HG03103 (cell line): Measurements from ENCODE around the gene USP48.
"Not testable (repeated sequence)": the region's sequence is repeated elsewhere in the genome, so short reads cannot be mapped to it uniquely, and the experiment has no call there.

Source experiments
- ATAC-seq: cut with Tn5 transposase; IDR thresholded peaks from one replicate; pipeline ENCODE4 v1.9.1; 2021; ENCODE audit warnings: low read depth; ENCODE audit not compliant: unreplicated experiment

The USP48 gene

DNA sequence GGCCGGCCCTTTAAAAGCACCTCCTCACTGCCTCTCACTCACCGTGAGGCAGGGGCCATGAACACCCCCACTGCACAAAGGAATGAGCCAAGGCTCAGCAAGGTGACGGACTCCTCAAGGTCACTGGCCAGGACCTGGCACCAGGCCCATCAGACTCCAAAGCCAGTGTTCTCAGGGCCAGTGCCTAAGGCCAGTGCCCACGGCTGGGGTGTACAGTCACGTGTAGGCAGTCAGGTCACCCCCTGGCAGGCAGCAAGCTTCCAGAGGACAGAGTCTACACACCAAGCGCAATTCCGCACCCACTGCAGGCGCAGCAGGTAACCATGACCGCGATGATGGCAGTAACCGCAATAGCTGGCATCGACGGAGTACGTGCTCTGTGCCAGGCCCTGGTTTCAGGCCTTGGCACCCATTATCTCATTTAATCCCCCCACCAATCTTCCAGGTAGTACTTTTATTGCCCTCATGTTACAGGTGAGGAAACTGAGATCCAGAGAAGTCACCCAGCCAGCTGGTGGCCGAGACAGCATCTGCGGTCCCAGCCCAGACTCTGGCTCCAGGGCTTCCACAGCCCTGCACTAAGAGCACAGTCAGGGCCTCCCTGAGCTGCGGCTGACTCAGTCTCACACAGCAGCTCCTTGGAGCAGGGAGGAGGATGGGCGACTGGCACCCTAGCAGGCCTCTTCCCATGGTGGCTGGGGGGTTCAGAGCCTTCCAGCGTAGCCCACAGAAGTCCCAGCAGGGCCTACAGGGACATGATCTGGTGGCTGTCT lies 140.8 kb downstream of the USP48 start:
- ATAC-seq: no peak

DNA sequence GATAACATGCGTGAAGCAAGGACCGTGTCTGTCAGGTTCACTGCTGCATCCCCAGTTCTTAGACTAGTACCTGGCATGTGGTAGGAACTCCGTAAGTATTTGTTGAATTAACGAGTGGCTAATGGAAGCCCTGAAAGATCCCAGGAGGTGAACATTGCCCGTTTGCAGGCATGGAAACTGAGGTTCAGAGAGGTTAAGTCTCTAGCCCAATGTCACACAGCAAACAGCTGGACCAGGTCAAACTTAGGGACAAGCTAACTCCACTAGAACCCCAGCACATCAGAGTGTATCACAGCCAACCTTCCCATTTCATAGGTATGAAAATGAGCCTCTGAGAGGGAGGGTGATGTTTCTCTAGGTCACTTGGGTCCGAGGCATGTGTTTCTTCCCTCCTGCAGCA lies 141.4 kb downstream of the USP48 start:
- ATAC-seq: no peak

DNA sequence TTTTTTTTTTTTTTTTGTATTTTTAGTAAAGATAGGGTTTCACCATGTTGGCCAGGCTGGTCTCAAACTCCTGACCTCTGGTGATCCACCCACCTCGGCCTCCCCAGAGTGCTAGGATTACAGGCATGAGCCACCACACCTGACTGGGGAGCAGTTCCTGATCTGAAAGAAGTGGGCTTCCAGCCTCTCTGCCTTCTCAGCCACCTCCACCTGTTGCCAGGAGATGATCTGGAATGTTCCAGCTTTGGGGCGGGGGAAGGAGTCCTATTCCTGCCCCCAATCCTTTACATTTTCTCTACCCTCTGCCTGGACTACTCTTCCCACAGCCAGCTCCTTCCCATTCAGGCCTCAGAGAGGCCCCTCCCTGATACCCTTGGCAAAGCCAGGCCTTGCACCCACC lies 141.9 kb downstream of the USP48 start:
- ATAC-seq: no peak

DNA sequence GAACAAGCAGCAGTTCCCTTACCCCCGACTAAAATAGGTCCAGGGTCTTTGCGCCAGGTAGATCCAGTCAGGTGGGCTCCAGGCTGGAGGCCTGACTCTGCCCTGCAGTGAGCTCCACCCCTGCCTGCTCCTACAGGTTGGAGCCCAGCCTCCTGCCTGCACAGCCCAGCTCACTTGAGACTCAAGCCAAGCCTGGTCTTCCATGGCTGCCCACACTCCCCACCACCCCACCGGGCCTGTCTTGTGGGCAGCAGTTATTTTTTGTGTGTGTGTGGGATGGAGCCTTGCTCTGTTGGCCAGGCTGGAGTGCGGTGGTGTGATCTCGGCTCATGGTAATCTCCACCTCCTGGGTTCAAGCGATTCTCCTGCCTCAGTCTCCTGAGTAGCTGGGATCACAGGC lies 142.3 kb downstream of the USP48 start:
- ATAC-seq: no peak

DNA sequence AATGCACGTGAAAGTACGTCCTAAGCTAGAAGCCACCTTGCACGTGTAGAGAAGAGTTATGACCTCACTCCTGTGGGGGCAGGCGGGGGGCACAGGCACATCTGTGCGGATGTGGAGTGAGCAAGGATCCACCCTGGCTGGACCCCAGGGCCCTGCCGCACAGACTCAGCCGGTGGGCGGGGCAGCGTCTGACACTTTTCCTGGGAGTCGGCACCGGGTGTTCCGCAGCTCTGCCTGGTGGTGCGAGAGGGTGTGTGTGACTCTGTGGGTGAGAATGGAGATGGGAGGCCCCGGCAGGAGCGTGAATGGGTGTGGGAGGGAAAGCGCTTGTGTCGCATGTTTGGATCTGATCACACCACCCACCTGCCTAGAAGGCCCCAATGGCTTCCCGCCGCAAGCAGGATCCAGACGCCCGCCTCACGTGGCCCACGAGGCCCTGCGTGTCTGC lies 143.3 kb downstream of the USP48 start:
- ATAC-seq: no peak

DNA sequence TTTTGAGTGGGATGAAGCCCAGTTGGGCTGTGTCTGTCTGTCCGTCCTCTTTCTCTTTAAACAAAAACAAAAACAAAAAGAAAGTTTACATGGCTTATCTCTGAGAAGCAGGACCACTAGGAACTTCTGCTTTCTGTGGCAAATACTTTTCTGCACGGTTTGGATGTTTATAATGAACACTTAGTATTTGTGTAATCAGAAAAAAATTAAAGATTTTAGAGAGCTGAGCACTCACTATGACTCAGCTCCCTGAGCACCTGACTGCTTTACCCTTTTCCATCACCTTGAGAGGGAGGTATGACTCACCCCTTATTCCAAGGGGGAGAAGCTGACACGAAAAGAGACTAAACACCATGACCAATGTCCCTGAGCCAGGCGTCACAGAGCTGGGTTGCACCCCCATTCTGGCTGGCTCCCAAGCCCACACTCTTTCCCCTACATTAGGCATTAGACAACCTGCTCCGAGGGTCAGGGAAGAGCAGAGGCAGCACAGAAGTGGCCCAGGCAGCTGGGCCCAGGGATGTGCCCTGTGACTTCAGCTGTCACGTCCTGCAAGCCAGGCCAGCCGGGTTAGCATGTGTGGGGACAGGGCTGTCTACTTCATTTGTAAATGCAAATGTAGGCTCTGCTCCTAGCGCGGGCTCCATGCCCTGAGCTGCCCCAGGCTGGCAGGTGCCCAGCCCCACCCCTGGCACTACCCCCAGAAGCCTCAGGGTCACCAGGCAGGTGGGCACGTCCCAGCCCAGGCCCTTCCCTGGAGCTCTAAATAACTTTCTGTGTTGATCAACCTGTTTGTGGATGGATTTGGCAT lies 144.2 kb downstream of the USP48 start:
- no peak for ATAC-seq

DNA sequence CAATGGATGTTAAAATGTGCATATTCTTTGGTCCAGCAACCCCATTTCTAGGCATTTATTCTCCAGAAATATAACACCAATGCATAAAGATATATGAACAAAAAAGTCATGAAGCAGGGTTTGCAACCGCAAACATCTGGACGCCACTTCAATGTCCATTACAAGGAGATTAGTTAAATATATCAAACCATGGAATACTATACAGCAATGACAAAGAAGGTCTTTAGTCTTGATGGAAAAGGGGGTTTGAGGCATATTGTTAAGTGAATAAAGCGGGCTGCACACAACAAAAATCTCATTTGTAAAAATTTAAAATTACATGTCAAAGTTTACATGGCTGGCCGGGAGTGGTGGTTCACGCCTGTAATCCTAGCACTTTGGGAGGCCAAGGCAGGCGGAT lies 145.4 kb downstream of the USP48 start:
- ATAC-seq: no peak

DNA sequence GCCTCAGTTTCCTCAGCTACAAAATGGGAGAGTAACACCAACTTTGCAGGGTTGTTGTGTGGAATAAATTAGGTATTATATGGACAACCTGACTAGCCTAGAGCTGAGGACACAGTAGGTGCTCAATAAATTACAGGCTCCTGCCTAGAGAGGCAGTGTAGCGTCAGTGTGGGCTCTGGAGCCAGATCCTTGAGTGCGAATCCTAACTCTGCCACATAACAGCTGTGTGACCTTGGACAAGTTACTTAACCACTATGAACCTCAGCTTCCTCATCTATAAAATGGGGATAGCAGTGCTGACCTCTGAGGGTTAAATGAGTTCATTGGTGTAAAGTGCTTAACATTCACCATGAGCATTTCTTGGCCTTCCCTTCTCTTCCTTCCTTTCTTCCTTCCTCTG lies 146.9 kb downstream of the USP48 start:
- no peak for ATAC-seq

DNA sequence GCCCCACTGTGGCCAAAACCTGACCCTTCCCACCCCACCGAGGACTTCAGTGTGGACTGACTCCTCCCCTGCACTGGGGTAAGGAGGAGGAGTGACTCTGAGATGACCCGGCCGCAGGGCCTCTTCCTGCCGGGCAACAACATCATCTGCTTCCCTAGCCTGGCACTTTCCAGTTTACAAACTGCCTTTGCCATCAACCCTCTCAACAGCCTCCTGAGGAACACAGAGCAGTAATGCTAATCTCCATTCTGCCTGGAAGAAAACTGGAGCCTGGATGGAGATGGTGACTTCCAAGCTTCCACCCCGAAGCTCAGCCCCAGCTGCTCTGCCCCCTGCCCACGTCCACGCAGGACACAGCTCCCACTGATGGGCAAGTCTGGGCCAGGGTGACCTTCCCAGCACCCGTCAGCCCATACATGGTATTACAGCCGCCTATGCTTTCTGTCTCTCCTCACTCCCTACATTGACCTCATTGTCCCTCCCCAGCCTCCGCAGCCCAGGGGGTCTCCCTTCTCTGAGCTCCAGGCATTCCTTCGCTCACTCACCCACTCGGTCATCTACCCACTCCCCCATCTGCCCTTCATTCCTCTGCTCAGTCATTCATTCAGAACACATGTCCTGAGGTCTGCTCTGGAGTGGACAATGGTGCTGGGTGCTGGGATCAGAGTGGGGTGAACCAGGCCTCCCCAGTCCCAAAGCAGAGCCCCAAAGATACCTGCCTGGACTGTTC lies 148.0 kb downstream of the USP48 start:
- ATAC-seq: no peak

DNA sequence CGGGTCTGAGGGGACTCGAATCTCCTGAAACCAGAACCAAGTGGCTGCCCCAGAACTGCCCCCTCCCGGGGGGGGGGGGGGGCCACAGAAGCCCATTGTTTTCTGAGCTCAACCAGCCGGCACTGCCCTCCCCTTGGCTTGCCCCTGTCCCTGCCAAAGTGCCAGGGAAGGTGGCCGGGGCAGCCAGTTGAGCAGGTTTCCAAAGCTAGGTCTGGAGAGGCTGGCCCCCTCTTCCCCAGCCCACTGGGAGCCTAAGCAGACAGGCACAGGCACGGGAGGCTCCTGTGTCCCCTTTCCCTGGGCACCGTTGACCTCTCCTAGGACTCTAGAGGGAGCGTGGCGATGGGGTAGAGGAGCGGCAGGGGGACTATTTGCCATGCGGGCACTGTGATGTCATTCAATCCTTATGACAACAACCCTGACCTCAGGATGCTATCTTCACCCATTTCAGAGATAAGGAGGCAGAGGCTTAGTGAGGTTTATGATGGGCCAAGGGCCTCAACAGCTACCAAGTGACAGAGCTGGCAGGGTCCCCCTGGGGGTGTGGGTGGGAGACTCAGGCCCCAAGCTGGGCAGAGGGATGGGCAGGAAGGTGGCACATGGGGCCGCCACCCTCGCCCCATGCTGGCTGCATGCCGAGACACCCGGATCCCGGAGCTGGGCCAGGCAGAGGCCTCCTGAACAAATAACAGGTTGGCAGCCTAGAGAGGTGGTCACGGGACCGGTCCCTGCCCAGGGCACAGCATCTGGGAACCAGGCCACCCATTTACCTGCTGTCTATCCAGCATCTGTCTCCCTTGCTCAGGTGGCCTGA lies 148.8 kb downstream of the USP48 start:
- ATAC-seq: no peak

DNA sequence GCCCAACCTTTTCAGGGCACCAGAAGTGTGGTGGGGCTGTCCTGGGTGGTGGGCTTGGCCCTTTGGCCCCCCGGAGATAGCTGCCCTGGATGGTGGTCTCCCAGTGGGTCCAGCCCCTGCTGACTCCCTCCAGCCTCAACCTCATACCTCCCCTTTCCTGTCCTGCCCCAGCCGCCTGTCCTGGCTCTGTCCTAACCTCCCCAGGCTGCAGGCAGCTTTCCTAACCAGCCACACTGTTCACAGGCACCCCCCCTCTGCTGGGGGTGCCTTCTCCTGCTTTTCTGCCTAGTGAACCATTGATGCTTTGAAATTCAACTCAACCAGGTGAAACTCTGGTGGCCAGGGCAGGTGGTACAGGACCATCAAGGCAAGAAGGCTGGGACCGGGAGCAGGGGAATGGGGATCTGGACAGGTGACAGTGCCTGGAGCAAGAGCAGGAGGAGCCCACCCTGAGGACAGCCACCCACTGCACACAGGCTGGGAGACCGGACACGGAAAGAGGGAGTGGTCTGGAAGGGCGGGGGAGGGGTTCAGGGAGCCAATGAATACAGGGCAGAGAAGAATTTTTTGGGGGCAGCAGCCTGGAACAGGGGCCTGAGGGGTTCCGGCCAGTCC lies 149.7 kb downstream of the USP48 start:
- ATAC-seq: no peak

DNA sequence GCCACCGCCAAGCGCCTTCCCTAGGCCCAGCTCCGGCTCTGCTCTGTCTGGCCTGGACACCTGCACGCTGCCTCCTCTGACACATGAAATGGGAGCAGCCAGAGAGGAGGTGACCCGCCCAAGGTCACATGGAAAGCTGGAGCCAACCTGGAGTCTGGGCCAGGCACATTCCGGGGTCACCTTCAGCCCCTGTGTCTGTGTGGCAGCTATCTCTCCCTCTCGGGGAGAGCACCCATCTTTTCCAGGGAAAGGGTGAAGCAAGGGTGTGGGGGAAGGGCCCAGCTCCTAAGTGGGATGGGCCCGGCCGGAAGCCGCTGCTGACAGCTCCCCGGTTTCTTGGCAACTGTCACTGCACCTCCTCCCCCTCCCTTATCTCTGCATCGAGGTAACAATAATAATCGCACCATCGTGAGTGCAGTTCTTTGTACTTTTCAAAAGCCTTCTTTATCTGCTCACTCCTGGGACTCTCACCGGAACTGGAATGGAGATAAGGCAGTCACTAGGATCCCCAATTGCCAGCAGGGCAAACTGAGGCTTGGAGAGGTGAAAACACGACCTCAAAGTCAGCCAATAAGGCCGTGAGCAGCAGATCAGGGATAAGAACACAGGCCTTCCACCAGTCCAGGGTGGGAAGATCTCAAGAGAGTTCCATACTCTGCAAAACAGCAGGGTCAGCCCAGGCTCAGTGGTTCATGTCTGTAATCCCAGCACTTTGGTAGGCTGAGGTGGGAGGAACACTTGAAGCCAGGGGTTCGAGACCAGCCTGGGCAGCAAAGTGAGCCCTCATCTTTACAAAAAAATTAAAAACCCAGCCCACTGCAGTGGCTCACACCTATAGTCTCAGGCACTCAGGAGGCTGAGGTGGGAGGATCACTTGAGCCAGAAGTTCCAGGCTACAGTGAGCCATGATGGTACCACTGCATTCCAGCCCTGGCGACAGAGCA lies 150.7 kb downstream of the USP48 start:
- ATAC-seq: no peak

DNA sequence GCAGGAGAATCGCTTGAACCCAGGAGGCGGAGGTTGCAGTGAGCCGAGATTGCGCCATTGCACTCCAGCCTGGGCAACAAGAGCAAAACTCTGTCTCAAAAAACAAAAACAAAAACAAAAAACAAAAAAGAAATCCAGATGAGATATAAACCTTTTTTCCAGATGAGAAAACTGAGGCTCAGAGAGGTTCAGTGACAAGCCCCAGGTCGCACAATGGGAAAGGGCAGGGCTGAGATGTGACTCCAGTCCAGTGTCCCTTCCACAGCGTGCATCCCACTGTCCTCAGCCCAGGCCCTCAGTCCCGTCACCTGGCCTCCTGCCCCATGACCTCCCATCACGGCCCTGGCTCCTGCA lies 151.4 kb downstream of the USP48 start:
- not testable (repeated sequence) for ATAC-seq

DNA sequence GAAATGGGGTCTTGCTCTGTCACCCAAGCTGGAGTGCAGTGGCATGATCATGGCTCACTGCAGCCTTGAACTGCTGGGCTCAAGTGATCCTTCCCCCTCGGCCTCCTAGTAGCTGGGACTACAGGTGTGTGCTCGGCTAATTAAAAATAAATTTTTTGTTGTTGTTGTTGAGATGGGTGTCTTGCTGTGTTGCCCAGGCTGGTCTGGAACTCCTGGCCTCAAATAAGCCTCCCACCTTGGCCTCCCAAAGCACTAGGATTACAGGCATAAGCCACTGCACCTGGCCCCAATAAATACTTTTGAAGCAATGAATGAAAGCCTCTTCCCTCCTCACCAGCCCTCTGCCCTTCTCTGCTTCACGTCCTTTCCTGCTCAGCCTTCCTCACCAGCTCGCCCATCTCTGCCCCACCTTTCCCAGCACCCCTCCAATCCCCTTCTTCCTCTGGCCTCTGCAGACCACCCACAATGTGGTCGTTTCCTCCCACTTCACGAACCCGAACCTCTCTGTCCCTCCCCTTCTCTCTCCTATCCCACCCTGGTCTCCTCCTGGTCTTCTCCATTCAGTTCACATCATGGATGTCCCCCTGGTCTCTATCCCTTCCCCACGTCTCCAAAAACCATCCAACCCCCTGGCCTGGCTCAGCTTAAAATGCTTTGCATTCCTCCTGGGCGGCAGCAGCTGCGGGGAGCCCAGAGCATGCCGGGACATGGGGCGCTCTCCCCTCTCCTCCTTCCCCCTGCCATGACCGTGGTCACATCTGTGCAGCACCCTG lies 152.2 kb downstream of the USP48 start:
- no peak for ATAC-seq

DNA sequence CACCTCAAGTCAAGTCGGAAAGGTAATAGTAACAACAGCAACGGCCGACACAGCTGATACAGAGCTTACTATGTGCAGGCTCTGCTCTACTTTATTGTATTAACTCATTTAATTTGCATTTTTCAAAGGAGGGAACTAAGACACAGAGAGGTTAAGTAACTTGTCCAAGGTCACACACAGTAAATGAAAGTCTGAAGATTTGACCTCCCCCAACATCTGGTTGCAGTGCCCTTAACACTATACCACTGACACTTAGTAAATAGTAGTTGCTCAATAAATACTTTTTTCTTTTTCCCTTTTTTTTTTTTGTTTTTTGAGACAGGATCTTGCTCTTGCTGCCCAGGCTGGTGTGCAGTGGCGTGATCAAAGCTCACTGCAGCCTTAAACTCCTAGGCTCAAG lies 153.0 kb downstream of the USP48 start:
- no peak for ATAC-seq

DNA sequence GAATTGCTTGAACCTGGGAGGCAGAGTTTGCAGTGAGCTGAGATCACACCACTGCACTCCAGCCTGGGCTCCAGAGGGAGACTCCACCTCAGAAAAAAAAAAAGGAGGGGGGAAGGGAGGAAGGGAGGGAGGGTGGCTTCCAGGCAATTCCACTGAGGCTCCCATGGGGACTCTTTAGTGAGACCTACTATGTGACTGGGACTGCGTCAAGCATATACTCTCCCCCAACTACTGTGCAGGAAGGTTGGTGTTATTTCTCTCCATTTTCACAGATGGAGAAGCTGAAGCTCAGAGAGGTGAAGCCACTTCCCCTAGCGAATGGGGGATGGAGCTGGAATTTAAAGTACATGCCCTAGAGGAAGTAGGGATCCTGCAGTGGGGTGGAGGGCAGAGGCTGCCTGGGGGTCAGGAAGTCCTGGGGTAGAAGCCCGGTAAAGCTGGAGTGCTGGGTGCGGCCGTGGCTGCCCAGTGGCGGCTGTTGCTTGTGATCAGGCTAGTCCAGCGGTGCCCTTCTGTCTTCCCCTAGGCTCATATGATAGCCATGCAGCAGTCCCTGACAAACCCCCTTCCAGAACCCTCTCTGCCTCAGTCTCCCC lies 154.1 kb downstream of the USP48 start:
- no peak for ATAC-seq
